H54 (cell line): ENCODE results near the gene ARAF.

Experiments
- DNase-seq: peaks from one replicate; pipeline ENCODE4 v3.0.0; 2011; ENCODE audit warnings: low spot score, mixed read lengths; ENCODE audit not compliant: insufficient read length
- FAIRE-seq: peaks from 3 replicates; lab custom pipeline; 2011; peaks lifted over from hg19 to GRCh38; lab: Jason Lieb, UNC
- POLR2A ChIP-seq: IDR thresholded peaks from 2 replicates; pipeline ENCODE4 v1.6.1; 2011; ENCODE audit warnings: low read depth, mild to moderate bottlenecking, low read length

The ARAF gene

GRCh38 chrX:47611489-47611888, 50.5 kb downstream of the ARAF start:
- no peak for TF ChIP-seq POLR2A
- FAIRE-seq, result no peak
- DNase-seq, result no peak

DNA sequence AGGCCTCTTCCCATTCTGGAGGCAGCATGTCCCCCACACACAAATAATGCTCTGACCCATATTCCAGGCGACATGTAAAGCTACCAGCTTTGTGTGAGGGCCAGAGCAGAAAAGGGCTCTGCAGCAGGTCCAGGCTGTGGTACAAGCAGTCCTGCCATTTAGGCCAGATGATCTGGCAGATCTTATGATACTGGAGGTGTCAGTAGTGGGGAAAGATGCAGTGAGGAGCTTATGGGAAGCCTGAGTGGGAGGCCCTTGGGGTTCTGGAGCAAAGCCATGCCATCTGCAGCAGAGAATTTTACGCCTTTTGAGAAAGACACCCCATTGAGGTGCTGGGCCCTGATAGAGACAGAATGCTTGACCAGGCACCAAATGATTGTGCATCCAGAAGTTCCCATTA, 50.9 kb downstream of the ARAF start:
- DNase-seq (no peak), FAIRE-seq (no peak)
- TF ChIP-seq POLR2A, result no peak

DNA sequence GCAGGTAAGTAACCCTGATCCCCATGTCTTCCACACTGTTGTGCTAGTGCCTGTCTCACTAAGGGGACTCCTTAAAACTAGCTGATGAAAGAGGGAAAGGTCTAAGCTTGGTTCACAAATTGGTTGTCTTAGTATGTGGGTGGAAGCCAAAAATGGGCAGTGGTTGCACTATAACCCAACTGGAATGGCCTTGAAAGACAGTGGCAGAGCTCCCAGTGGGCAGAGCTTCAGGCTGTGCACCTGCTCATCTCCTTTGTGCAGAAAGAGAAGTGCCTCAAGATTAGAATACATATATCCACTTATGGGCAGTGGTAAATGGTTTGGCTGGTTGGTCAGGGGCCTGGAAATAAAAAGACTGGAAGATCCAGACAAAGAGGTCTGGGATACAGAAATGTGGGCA, 51.4 kb downstream of the ARAF start:
- TF ChIP-seq POLR2A, result no peak
- FAIRE-seq (no peak), DNase-seq (no peak)

DNA sequence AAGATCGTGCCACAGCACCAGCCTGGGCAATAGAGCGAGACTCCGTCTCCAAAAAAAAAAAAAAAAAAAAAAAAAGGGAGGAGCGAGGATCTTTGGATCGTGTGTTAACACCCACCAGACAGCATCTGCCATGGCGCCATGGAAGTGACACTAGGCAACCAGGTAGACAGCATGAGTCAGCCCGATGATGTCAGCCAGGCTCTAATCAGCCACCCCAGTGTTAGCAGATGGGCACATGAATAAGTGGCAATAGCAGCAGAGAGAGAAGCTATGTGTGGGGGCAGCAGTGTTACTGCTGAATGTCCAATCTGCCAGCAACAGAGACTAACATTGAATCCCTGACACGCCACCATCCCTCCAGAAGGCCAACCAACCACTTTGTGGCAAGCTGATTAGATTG, 52.1 kb downstream of the ARAF start:
- no peak for DNase-seq
- FAIRE-seq, result no peak
- TF ChIP-seq POLR2A, result no peak

GRCh38 chrX:47614618-47615017, 53.6 kb downstream of the ARAF start:
- TF ChIP-seq POLR2A, result no peak
- no peak for FAIRE-seq

DNA sequence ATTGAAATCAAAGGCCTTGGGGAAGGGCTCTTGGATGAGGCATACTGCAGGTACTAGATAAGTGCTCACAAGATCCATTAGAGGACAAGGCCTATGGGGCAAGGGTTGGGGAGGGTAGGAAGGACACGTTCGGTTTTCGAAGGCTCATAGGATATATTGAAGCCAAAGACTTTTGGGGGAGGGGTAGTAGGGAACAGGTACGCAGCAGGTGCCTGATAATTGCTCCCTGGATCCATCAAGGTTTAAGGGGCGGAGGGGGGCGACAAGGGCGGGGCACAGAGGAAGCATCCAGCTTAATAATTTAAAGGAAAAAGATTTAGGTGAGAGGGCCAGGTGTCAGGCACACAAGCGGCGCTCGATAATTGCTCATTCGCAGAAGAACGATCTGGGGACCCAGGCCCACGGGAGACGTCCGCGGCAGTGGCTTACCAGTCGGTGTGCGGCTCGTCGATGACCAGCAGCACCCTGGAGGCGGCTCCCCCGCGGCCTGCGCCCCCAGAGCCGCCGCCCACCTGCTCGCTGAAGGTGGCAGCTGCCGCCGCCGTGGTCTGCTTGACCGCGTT, 58.0 kb downstream of the ARAF start:
- FAIRE-seq (no peak), DNase-seq (no peak)

More at GRCh38 chrX:47614618-47615017, 53.6 kb downstream of the ARAF start:
- no peak for DNase-seq

GRCh38 chrX:47619486-47620302, 58.7 kb downstream of the ARAF start, which contains the start of gene SYN1:
TSS of gene SYN1 (minus strand) at chrX:47619857. CDS start at chrX:47619728, 129 bp downstream.
- TF ChIP-seq POLR2A, result no peak
- DNase-seq, result no peak
- FAIRE-seq, result no peak

More for the DNA sequence above, 58.0 kb downstream of the ARAF start:
- TF ChIP-seq POLR2A, result no peak

GRCh38 chrX:47620303-47620685, 59.3 kb downstream of the ARAF start:
- FAIRE-seq, result no peak
- no peak for DNase-seq
- no peak for TF ChIP-seq POLR2A
